Loucy (cell line): Measurements from ENCODE around the gene PREPL.

Source experiments
- CTCF ChIP-seq: fragments of 200-600 bp; sonication (generic); conservative IDR thresholded peaks from 2 replicates; pipeline ENCODE4 v1.5.1; 2014; ENCODE audit warnings: mild to moderate bottlenecking, antibody characterized with exemption, low read length
- EZH2phosphoT487 ChIP-seq: fragments of 200-600 bp; IDR thresholded peaks from 2 replicates; pipeline ENCODE4 v1.6.1; 2018; ENCODE audit warnings: antibody characterized with exemption, mild to moderate bottlenecking, moderate library complexity, borderline replicate concordance

GRCh38 chr2:44273076-44273475 lies 88.2 kb downstream of the PREPL start:
- no peak for TF ChIP-seq CTCF
- TF ChIP-seq EZH2phosphoT487, result no peak
